Stimulated activated CD8-positive, alpha-beta memory T cell treated with anti-CD3 and anti-CD28 coated beads, Interleukin-12 subunit alpha, Interleukin-12 subunit beta, amount 100 ng/mL, for 24 hours (primary cell): ENCODE results near the gene MAP2K7.
"Not testable (repeated sequence)": the region's sequence is repeated elsewhere in the genome, so short reads cannot be mapped to it uniquely, and the experiment has no call there.

ENCODE experiments used
- DNase-seq: peaks from one replicate; pipeline ENCODE4 v3.0.0-alpha.2; 2020; ENCODE audit errors: extremely low read depth

MAP2K7 gene

GRCh38 chr19:7903244-7904073 is at the start of gene MAP2K7:
MAP2K7 (plus strand) TSS chr19:7903877; CDS start chr19:7903945, 68 bp downstream.
- DNase-seq, result peak; percentile 100

- no peak for DNase-seq
Observed at GRCh38 chr19:7855426-7856108, 48.1 kb upstream of the MAP2K7 start.

DNA sequence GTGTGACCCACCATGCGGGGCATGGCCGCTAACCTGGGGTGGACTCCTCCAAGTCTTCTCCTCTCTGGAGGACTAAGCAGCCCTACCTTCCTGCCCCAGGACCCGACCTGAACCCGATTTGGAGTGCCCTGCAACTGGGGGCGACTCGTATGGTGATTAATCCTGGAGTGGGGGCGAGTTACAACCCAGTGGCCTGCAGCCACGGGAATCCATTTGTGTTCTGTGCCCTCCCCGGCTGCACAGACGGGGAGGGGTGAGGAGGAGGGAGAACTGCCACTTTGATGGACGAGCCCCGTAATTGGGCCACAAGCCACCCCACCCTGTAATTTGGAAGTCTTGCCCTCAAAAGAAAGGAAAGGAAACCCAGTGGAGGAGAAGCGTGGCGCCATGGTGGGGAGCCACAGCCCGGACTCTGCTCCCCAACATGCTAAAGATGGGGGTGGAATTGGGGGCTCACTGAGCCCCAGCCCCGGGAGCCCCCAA is 47.5 kb upstream of the MAP2K7 start:
- DNase-seq, result no peak

DNA sequence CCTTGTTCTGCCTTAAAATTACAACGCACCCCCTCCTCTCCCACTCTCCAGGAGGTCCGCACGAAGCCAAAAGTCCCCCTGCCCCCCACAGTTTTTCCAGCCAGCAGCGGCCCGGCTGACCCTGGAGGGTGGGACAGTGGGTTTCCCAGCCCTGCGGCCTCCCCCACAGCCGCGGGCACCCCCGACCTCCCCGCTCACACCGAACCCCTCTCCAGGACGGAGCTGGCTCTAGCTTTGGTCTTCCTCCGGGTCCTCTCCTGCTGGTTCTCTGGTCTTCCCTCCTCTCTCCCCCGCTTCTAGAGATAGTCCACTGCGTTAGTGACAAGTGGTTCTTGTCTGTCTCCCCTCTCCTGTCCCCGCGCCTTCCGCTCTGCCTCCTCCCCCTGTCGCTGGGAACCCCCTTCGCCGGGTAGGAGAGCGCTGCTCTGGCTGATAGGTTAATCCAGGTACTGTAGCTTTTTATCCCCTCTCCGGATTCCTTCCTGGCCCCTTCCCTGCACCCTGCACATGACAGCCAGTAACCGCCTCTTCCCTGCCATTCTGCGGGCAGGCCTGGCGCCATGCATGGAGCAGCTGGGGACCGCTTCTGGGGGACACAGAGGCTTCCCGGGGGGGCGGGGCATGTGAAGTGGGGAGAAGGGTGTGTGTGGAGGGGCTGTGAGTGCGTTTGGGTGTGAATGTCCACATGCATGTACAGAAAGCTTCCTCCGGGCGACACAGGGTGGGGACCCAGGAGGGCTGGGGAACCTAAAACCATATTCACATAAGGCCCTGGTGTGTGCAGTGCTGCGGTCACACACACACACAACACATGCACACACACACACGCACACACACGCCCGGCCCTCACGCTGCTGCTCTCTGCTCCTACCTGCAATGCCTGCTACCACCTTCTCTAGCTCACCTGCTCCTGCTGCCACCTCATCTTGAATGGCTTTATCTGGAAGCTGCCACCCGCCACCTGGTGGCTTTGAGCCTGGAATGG is 46.7 kb upstream of the MAP2K7 start:
- no peak for DNase-seq

DNA sequence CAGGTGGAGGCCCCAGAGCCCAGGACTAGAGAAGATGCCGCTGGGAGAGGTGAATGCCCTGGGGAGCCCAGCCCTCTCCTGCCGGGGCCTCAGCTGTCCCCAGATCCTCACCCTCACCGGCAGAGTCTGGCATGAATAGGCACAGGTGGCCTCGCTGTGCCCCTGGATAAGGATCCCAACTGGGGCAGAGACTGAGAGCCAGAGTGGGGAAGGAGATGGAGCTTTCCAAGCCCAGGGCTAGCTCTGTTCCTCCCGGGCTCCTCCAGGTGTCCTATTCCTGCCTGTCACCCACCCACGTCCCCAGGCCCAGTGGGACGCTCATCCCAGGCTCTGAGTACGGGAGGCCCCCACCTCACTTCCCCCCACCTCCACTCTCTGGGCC is 46.0 kb upstream of the MAP2K7 start:
- no peak for DNase-seq

DNA sequence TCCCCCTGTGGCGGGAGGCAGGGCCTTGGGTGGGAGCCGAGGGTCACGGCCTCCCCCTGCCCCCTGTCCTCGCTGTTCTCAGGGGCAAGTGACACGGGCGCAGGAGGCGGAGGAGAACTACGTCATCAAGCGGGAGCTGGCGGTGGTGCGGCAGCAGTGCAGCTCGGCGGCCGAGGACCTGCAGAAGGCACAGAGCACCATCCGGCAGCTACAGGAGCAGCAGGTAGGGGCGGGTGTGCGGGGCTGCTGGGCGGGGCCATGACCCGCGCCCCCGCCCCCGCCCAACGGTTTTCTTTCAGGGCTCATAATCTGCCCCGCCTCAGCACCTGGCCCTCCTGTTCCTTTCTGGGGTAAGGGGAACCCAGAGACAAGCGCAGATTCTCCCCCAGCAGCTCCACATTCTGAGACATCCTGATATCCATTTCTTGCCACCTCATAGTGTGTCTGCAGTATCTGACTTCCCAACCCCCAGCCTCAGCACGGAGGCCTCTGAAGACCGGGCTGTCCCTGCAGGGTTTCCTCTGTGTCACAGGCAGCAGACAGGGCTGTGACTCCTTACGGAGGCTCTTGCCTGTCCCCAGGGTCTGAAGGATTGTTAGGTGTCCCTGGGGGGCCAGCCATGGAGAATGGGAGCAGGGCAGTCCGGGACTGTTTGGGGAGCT is 45.4 kb upstream of the MAP2K7 start:
- no peak for DNase-seq

- not testable (repeated sequence) for DNase-seq
Observed at GRCh38 chr19:7859087-7859486, 44.6 kb upstream of the MAP2K7 start.

- no peak for DNase-seq
Observed at GRCh38 chr19:7859831-7860713, 43.6 kb upstream of the MAP2K7 start.

- no peak for DNase-seq
Observed at GRCh38 chr19:7860714-7861618, 42.7 kb upstream of the MAP2K7 start.

DNA sequence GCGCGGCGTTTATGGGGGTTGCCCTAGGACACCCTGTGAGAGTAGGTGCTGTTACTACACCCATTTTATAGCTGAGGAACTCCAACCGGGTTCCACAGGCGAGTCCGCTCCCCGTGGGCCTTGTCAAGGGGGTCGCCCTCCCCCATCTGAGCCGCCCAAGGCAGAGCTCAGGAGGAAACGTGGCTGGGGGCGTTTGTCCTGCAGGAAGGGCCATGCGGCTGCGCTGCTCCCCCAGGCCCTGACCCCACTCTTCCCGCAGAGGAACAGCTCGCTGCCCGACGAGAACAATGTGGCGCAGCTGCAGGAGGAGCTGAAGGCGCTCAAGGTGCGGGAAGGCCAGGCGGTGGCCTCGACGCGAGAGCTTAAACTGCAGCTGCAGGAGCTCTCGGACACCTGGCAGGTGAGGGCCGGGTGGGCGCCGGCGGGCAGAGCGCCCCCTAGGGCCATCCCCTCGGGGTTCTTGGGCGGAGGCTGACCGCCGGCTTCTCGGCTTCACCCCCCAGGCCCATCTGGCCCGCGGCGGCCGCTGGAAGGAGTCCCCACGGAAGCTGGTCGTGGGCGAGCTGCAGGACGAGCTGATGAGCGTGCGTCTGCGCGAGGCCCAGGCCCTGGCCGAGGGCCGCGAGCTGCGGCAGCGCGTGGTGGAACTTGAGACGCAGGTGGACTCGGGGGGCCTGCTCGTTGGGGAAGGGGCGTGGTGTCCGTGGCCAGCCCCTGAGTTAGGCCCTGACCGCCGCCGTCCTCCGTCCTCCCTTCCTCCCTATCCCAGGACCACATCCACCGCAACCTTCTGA is 41.9 kb upstream of the MAP2K7 start:
- DNase-seq, result no peak

GRCh38 chr19:7862413-7862951 is 41.2 kb upstream of the MAP2K7 start:
- DNase-seq, result peak; percentile 48

DNA sequence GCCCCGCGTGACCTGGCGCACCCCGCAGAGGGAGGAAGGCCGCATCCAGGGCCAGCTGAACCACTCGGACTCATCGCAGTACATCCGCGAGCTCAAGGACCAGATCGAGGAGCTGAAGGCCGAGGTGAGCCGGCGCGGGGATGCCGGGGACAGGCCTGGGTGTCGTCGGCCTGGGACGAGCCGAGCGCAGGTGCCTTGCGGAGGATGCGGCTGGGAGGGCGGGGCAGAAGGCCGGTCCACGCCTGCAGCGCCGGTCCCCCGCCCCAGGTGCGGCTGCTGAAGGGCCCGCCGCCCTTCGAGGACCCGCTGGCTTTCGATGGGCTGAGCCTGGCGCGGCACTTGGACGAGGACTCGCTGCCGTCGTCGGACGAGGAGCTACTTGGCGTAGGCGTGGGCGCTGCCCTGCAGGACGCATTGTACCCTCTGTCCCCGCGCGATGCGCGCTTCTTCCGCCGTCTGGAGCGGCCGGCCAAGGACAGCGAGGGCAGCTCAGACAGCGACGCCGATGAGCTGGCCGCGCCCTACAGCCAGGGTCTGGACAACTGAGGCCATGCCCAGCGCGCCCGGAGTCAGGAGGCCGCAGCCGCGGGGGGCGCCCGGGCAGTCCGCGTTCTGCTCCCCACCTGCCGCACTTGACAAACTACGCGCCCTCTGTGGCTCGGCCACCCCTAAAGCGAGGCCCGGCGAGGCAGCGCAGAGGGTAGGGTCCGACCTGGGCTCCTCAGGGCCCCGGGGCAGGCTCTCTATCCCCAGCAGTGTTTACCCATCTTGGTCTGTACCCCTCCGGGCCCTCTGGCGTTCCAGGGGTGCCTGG is 40.3 kb upstream of the MAP2K7 start:
- DNase-seq, result no peak

DNA sequence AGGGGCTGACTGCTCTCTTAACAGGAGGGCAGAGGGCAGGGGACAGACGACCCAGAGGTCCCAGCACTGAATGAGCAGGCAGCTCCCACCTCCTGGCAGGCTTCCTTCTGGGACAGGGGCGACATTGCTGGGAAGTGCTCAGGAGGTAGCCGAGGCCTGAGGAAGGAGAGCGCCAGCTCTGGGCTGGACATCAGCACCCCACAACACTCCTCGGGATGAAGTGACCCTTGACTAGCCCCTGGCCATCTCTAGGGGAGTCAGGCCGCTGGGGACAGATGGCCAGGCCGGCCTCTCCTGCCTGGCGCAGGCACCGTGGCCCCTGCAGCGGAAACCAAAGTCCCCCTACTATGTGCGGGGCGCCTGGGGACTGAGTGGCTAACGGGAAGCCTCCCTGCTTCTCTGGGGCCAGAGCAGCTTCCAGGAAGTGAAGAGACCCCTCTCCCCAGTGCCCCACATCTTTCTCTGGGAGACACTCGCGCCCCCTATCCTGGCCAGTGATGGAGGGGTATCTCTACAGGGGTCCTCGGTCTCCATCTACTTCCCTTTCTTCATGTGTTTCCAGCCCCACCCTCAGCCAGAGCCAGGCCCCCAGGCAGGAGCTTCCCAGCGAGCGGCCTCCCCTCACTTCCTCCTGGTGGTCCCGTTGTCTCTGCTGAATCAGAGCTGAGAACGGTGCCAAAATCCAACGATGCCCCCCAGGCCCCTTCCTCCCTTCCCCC is 39.5 kb upstream of the MAP2K7 start:
- no peak for DNase-seq

DNA sequence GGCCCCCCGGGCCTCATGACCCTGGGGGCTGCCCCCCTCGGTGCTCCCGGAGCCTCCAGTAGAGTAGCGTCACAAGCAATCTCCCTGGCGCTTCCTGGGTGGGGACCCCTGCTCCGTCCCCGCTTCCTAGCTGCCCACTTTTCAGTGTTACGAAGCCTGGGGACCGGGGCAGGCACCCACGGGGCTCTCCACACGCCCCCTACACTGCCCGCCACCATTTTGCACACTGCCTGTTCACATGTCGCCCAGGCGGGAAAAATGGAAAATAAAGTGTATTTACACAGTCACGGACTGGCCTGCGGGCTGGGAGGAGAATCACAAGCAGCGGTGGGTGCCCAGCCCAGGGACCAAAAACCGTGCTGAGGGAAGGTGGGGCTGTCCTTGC is 39.0 kb upstream of the MAP2K7 start:
- DNase-seq, result no peak

GRCh38 chr19:7865262-7865911 is 38.3 kb upstream of the MAP2K7 start:
- DNase-seq, result no peak
